PC-3 (cell line): ENCODE measurements around the gene CDH16. TPM values are rescaled to one million over a fixed set of nuclear protein-coding genes. Genes with fewer than 3 reads are reported as not detected.
A peak's percentile ranks its signal among the peaks of the same experiment; 100 is the strongest.

Experiments
- ATAC-seq: fragments of 200-7000 bp; cut with Tn5 transposase; 2 replicates; pipeline ENCODE4 v1.9.1; 2020; ENCODE audit warnings: mild to moderate bottlenecking, moderate library complexity
- Bru-seq: library from RNA; stranded (reverse); fragments of 400-500 nt; gene quantifications from one replicate; lab custom pipeline; 2021; lab: Mats Ljungman, UMichigan
- BruChase-seq, 2 experiments: library from RNA; stranded (reverse); fragments of 400-500 nt; gene quantifications; one replicate each; lab custom pipeline; 2021; lab: Mats Ljungman, UMichigan
- BruUV-seq: library from RNA; stranded (reverse); fragments of 400-500 nt; replicated peaks from 2 replicates; lab custom pipeline; 2021; lab: Mats Ljungman, UMichigan
- CTCF ChIA-PET: fragments of 300-600 bp; sonication (Branson Sonifier 250); formaldehyde crosslinking; loops from one replicate; lab custom pipeline; 2022; ENCODE audit warnings: antibody characterized with exemption; lab: Charles Lee
- POLR2A ChIA-PET: fragments of 300-600 bp; sonication (Branson Sonifier 250); formaldehyde crosslinking; loops from one replicate; lab custom pipeline; 2022; ENCODE audit warnings: antibody characterized with exemption; ENCODE audit not compliant: unreplicated experiment; lab: Charles Lee
- DNase-seq: peaks from one replicate; pipeline ENCODE4 v3.0.0-alpha.2; 2015
- H2AFZ ChIP-seq: fragments of 300-600 bp; sonication (generic); 2 replicates; pipeline ENCODE4 v1.6.0; 2016; ENCODE audit warnings: antibody characterized with exemption, low read length
- H3F3A ChIP-seq: fragments of 300-600 bp; sonication (generic); one replicate; pipeline ENCODE4 v1.6.0; 2017; ENCODE audit warnings: antibody characterized with exemption, low read length, control low read depth, mild to moderate bottlenecking; ENCODE audit not compliant: unreplicated experiment
- H3K27ac ChIP-seq: fragments of 300-600 bp; sonication (generic); 2 replicates; pipeline ENCODE4 v1.5.1; 2016; ENCODE audit warnings: mild to moderate bottlenecking, low read length
- H3K27me3 ChIP-seq: fragments of 300-600 bp; sonication (generic); 2 replicates; pipeline ENCODE4 v1.6.1; 2016; ENCODE audit warnings: low read length, mixed read lengths
- H3K36me3 ChIP-seq: fragments of 300-600 bp; sonication (generic); 2 replicates; pipeline ENCODE4 v1.6.1; 2016; ENCODE audit warnings: low read depth, mixed run types, low read length, mixed read lengths
- H3K4me1 ChIP-seq: fragments of 300-600 bp; sonication (generic); 2 replicates; pipeline ENCODE4 v1.5.1; 2016; ENCODE audit warnings: low read length; ENCODE audit not compliant: insufficient read depth
- H3K4me2 ChIP-seq: fragments of 300-600 bp; sonication (generic); 2 replicates; pipeline ENCODE4 v1.6.0; 2016; ENCODE audit warnings: low read length
- H3K4me3 ChIP-seq: fragments of 300-600 bp; sonication (generic); 2 replicates; pipeline ENCODE4 v1.5.1; 2016; ENCODE audit warnings: mild to moderate bottlenecking, low read length, mixed read lengths
- H3K79me2 ChIP-seq: fragments of 300-600 bp; sonication (generic); 2 replicates; pipeline ENCODE4 v1.6.1; 2017; ENCODE audit warnings: low read length, mixed read lengths
- H3K9ac ChIP-seq: fragments of 300-600 bp; sonication (generic); 2 replicates; pipeline ENCODE4 v1.6.0; 2016; ENCODE audit warnings: mild to moderate bottlenecking, low read length
- H3K9me2 ChIP-seq: fragments of 300-600 bp; sonication (generic); replicated peaks from 2 replicates; pipeline ENCODE4 v1.6.1; 2016; ENCODE audit warnings: mixed run types, low read length, mixed read lengths
- H3K9me3 ChIP-seq: fragments of 300-600 bp; sonication (generic); 2 replicates; pipeline ENCODE4 v1.6.1; 2016; ENCODE audit warnings: low read length, mixed read lengths
- H4K20me1 ChIP-seq: fragments of 300-600 bp; sonication (generic); 2 replicates; pipeline ENCODE4 v1.6.1; 2016; ENCODE audit warnings: low read length, mixed read lengths
- EZH2 ChIP-seq: fragments of 300-600 bp; sonication (generic); IDR thresholded peaks from one replicate; pipeline ENCODE4 v1.6.1; 2017; ENCODE audit warnings: antibody characterized with exemption, mild to moderate bottlenecking, low read length; ENCODE audit not compliant: unreplicated experiment
- EZH2phosphoT487 ChIP-seq: fragments of 300-600 bp; sonication (generic); IDR thresholded peaks from 2 replicates; pipeline ENCODE4 v1.6.1; 2018; ENCODE audit warnings: mild to moderate bottlenecking, antibody characterized with exemption, low read length, borderline replicate concordance
- intact Hi-C: fragments of 100-400 bp; cut with micrococcal nuclease; formaldehyde crosslinking; loops from 2 replicates; pipeline ENCODE4 v1.9.0; 2023
- long read RNA-seq: library from polyadenylated mRNA; unstranded; transcript quantifications from one replicate; pipeline ENCODE4 v2.0.0, GENCODE V29; 2021; ENCODE audit not compliant: unreplicated experiment
- total RNA-seq: library from RNA; depleted of rRNA; stranded (reverse); fragments of >200 nt; gene quantifications from 2 replicates; pipeline ENCODE4 v1.2.3, GENCODE V29; 2014; rRNA removed
- TF ChIP-seq, protein P1 (sequence below): fragments of 300-600 bp; sonication (generic); conservative IDR thresholded peaks from 2 replicates; pipeline ENCODE4 v1.5.1; 2017; ENCODE audit warnings: antibody characterized with exemption, low read depth, mild to moderate bottlenecking, low read length

Gene CDH16, protein sequence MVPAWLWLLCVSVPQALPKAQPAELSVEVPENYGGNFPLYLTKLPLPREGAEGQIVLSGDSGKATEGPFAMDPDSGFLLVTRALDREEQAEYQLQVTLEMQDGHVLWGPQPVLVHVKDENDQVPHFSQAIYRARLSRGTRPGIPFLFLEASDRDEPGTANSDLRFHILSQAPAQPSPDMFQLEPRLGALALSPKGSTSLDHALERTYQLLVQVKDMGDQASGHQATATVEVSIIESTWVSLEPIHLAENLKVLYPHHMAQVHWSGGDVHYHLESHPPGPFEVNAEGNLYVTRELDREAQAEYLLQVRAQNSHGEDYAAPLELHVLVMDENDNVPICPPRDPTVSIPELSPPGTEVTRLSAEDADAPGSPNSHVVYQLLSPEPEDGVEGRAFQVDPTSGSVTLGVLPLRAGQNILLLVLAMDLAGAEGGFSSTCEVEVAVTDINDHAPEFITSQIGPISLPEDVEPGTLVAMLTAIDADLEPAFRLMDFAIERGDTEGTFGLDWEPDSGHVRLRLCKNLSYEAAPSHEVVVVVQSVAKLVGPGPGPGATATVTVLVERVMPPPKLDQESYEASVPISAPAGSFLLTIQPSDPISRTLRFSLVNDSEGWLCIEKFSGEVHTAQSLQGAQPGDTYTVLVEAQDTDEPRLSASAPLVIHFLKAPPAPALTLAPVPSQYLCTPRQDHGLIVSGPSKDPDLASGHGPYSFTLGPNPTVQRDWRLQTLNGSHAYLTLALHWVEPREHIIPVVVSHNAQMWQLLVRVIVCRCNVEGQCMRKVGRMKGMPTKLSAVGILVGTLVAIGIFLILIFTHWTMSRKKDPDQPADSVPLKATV
- total RNA-seq: not detected in 2 replicates
- not detected for Bru-seq, nascent RNA
- percentile 7 among the genes with signal in this experiment for BruChase-seq, experiment 1, labeled RNA remaining after a 6-hour chase
- BruChase-seq, experiment 2, labeled RNA remaining after a 2-hour chase: percentile 6 among the genes with signal in this experiment
- long read RNA-seq: 0 reads

DNA sequence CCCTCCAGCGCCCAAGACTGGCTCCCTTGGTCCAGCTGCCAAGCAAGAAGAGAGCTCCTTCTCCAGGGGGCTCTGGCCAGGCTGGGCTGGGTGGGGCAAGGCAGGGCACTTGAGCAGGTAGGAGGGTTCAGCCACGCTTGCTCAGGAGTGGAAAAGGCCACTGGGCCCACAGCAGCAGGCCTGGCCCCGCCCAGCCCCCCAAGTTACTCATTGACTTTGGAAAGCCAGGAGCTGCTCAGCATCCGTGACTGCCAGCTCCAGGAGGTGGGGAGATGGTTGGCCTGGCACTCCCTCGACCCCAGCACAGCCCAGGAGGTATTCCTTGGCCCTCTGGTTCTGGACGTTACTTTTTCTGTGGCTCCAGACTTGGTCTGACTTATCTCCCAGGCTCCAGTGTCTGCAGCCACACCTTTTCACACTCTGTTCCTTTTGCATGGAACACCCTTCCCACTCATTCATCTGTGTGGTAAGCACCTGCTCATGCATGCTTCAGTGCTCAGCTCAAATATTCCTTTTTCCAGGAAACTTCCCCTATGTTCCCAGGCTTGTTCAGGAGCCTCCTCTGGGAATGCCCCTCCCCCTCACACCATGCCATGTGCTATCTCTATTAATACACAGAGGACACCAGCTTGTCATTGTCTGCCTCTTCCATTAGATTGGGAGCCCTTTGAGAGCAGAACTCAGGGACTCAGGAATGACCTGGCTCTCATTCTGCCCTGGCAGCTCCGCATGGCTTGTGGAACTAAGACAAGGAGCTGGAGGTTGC lies at the start of gene CDH16:
TSS of gene CDH16 (minus strand) at position 83 of the 766 bp plus-strand sequence. CDS start 820 bp downstream, outside the sequence.
- BruUV-seq: no TSS peak
- ChIA-PET POLR2A (no interaction called here), CTCF (no interaction called here)

DNA sequence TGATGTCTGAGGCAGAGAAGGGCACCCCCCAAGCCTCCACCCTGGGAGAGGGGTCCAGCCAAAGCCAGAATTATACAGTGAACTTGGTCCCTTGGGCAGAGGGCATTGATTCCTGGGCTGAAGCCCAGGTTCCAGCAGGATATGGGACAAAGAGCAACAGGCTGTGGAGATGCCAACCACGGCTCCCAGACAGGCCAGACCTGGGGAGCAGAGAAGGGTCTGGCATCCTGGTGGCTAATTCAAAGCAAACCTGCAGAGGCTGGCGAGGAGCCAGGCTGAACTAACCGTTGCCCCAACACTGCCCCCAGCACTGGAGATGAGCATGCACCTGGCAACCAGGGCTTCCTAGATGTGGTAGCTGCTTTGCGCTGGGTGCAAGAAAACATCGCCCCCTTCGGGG lies 45.4 kb upstream of the CDH16 start:
- no peaks in the 10 kb centered on the region for H3K36me3 ChIP-seq
- POLR2A ChIA-PET: no interaction called here
- DNase-seq (no peak), ATAC-seq (no peak)
- TF ChIP-seq, protein P1, sequence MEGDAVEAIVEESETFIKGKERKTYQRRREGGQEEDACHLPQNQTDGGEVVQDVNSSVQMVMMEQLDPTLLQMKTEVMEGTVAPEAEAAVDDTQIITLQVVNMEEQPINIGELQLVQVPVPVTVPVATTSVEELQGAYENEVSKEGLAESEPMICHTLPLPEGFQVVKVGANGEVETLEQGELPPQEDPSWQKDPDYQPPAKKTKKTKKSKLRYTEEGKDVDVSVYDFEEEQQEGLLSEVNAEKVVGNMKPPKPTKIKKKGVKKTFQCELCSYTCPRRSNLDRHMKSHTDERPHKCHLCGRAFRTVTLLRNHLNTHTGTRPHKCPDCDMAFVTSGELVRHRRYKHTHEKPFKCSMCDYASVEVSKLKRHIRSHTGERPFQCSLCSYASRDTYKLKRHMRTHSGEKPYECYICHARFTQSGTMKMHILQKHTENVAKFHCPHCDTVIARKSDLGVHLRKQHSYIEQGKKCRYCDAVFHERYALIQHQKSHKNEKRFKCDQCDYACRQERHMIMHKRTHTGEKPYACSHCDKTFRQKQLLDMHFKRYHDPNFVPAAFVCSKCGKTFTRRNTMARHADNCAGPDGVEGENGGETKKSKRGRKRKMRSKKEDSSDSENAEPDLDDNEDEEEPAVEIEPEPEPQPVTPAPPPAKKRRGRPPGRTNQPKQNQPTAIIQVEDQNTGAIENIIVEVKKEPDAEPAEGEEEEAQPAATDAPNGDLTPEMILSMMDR: no peak
- TF ChIP-seq EZH2phosphoT487: no peak
- TF ChIP-seq EZH2: no peak
- intact Hi-C loops: no loop called here
- no TSS peak for BruUV-seq
- H3K9ac ChIP-seq: no peak overlapping the region
- H3K4me2 ChIP-seq: no peak overlapping the region
- H3K4me1 ChIP-seq: no peaks in the 10 kb centered on the region
- no peaks in the 10 kb centered on the region for H3K27me3 ChIP-seq
- CTCF ChIA-PET: no interaction called here
- H3K9me2 ChIP-seq: no peaks in the 10 kb centered on the region
- H3F3A ChIP-seq: no peaks in the 10 kb centered on the region
- H3K9me3 ChIP-seq: no peaks in the 10 kb centered on the region
- H2AFZ ChIP-seq: no peak overlapping the region
- H3K4me3 ChIP-seq: no peak overlapping the region
- no peak overlapping the region for H3K27ac ChIP-seq
- no peaks in the 10 kb centered on the region for H3K79me2 ChIP-seq
- H4K20me1 ChIP-seq: no peaks in the 10 kb centered on the region

More for the DNA sequence above, at the start of gene CDH16:
- Histone ChIP-seq H3K4me2 (no peak within 1 kb of the TSS), H3K4me1 (no peaks in the 10 kb centered on the region), H4K20me1 (no peaks in the 10 kb centered on the region), H3K9me3 (no peaks in the 10 kb centered on the region), H3K9ac (no peak within 1 kb of the TSS), H3K36me3 (no peaks in the 10 kb centered on the region), H3K27ac (no peak within 1 kb of the TSS), H3F3A (no peaks in the 10 kb centered on the region), H3K27me3 (no peaks in the 10 kb centered on the region), H3K4me3 (no peak within 1 kb of the TSS), H3K9me2 (no peaks in the 10 kb centered on the region), H2AFZ (no peak within 1 kb of the TSS), H3K79me2 (no peaks in the 10 kb centered on the region)
- TF ChIP-seq EZH2phosphoT487 (no peak), EZH2 (no peak)
- TF ChIP-seq, protein P1: no peak
- ATAC-seq: no peak
- intact Hi-C loops: no loop called here
- DNase-seq: no peak
